Measurements from ENCODE around the gene SMIM41. TPM values are rescaled to one million over a fixed set of nuclear protein-coding genes. Genes with fewer than 3 reads are reported as not detected.

SMIM41 gene
- total RNA-seq, 4 donors from 2014 or later, result 0.64 to 1.5 (median 0.80) TPM; not detected in 1

- in situ Hi-C loops (cut with MboI; ENCODE audit: low pct_ligation_motif_present in 1 of 4, low pct_unique_long_range_greater_than_20kb in 1 of 4, low sequenced_read_pairs in 3 of 4) (no loop called here), intact Hi-C loops (cut with DNase I; ENCODE audit: low total_unique reads) (no loop called here)
- Histone ChIP-seq H3K4me3 (no peak overlapping the region), H3K4me1 (peaks cover 36 to 45% (median 41%) of the 10 kb centered on the region in 4 donors), H3K27me3 (no peaks in the 10 kb centered on the region), H3K9me3 (no peaks in the 10 kb centered on the region), H3K36me3 (no peaks in the 10 kb centered on the region), H3K27ac (no peak overlapping the region)
- 80 to 92% methylated on average over 1 to 7 of the region's 7 CpGs for WGBS, 2 donors (ENCODE audit: low coverage in 1 of 2)
- no peak for DNase-seq
- TF ChIP-seq EP300 (IDR thresholded peaks at IDR 0.05; ENCODE audit: low read depth) (no peak), POLR2A (IDR thresholded peaks at IDR 0.05) (no peak), POLR2AphosphoS5 (IDR thresholded peaks at IDR 0.05) (no peak)
- TF ChIP-seq, protein P1, sequence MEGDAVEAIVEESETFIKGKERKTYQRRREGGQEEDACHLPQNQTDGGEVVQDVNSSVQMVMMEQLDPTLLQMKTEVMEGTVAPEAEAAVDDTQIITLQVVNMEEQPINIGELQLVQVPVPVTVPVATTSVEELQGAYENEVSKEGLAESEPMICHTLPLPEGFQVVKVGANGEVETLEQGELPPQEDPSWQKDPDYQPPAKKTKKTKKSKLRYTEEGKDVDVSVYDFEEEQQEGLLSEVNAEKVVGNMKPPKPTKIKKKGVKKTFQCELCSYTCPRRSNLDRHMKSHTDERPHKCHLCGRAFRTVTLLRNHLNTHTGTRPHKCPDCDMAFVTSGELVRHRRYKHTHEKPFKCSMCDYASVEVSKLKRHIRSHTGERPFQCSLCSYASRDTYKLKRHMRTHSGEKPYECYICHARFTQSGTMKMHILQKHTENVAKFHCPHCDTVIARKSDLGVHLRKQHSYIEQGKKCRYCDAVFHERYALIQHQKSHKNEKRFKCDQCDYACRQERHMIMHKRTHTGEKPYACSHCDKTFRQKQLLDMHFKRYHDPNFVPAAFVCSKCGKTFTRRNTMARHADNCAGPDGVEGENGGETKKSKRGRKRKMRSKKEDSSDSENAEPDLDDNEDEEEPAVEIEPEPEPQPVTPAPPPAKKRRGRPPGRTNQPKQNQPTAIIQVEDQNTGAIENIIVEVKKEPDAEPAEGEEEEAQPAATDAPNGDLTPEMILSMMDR (IDR thresholded peaks at IDR 0.05), result no peak
Observed at GRCh38 chr12:52046859-52047258, 32.6 kb upstream of the SMIM41 start.

- intact Hi-C loops (cut with DNase I; ENCODE audit: low total_unique reads), result no loop called here
- TF ChIP-seq EP300 (IDR thresholded peaks at IDR 0.05; ENCODE audit: low read depth), result no peak
- no peak for TF ChIP-seq POLR2A (IDR thresholded peaks at IDR 0.05)
- TF ChIP-seq, protein P1 (IDR thresholded peaks at IDR 0.05), result no peak
- no peak for TF ChIP-seq POLR2AphosphoS5 (IDR thresholded peaks at IDR 0.05)
- WGBS, 2 donors (ENCODE audit: low coverage in 1 of 2), result 71 to 79% methylated on average over 2 to 4 of the region's 4 CpGs
- in situ Hi-C loops (cut with MboI; ENCODE audit: low pct_ligation_motif_present in 1 of 4, low pct_unique_long_range_greater_than_20kb in 1 of 4, low sequenced_read_pairs in 3 of 4), result no loop called here
- Histone ChIP-seq H3K36me3 (no peaks in the 10 kb centered on the region), H3K27ac (peak overlapping the region in 2 of 4 donors; percentile 95 to 98), H3K4me1 (peaks cover 39 to 57% (median 49%) of the 10 kb centered on the region in 4 donors), H3K9me3 (no peaks in the 10 kb centered on the region), H3K27me3 (no peaks in the 10 kb centered on the region), H3K4me3 (no peak overlapping the region)
- no peak for DNase-seq
Observed at GRCh38 chr12:52049286-52049685, 30.2 kb upstream of the SMIM41 start.

- in situ Hi-C loops (cut with MboI; ENCODE audit: low pct_ligation_motif_present in 1 of 4, low pct_unique_long_range_greater_than_20kb in 1 of 4, low sequenced_read_pairs in 3 of 4) (no loop called here), intact Hi-C loops (cut with DNase I; ENCODE audit: low total_unique reads) (no loop called here)
- 89 to 91% methylated on average over 1 to 5 of the region's 5 CpGs for WGBS, 2 donors (ENCODE audit: low coverage in 1 of 2)
- H3K27me3 ChIP-seq, result no peaks in the 10 kb centered on the region
- H3K4me3 ChIP-seq, result no peak overlapping the region
- TF ChIP-seq EP300 (IDR thresholded peaks at IDR 0.05; ENCODE audit: low read depth) (no peak), POLR2A (IDR thresholded peaks at IDR 0.05) (no peak), POLR2AphosphoS5 (IDR thresholded peaks at IDR 0.05) (no peak)
- TF ChIP-seq, protein P1 (IDR thresholded peaks at IDR 0.05), result no peak
- peak overlapping the region; percentile 91 to 98 (median 94) for H3K27ac ChIP-seq
- DNase-seq, result no peak
- H3K36me3 ChIP-seq, result no peaks in the 10 kb centered on the region
- no peaks in the 10 kb centered on the region for H3K9me3 ChIP-seq
- peaks cover 39 to 54% (median 47%) of the 10 kb centered on the region in 4 donors for H3K4me1 ChIP-seq
Observed at GRCh38 chr12:52049688-52050087, 29.8 kb upstream of the SMIM41 start.

DNA sequence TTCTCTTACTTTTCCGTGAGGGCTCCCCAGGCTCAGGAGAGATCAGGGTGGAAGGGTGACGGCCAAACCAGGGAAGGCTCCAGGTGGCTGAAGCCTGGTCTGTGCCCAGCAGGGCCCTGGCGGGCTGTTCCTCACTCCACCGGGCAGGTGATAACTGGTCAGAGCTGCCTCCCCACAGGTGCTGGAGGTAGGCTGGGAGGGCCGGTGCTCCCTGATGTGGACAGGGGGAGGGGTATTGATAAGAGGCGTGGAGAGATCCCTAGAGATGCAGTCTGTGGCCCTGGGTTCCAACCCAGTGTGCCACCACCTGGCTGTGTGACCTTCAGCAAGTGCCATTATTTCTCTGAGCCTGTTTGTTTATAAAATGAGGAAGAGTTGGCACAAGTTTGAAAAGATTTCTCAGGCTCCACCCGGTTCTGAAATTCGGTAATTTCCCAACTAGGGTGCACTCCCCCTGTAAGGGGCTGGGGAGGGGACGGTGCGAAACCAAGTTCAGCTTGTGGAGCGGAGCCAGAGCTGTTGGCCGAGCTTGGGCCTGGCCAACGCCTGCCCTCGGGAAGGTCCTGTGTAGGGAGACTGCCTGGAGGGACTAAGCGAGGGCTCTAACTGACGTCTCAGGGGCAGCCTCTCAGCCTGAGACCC, 29.3 kb upstream of the SMIM41 start:
- 18% methylated on average over 16 of the region's 16 CpGs; no CpG with 5 or more reads in 1 of the 2 donors for WGBS, 2 donors (ENCODE audit: low coverage in 1 of 2)
- Histone ChIP-seq H3K9me3 (no peaks in the 10 kb centered on the region), H3K36me3 (no peaks in the 10 kb centered on the region), H3K27ac (peak overlapping the region; percentile 91 to 98 (median 94)), H3K4me1 (peaks cover 39 to 49% (median 41%) of the 10 kb centered on the region in 4 donors), H3K27me3 (no peaks in the 10 kb centered on the region), H3K4me3 (peak overlapping the region; percentile 44 to 67 (median 56))
- no peak for TF ChIP-seq EP300 (IDR thresholded peaks at IDR 0.05; ENCODE audit: low read depth)
- TF ChIP-seq POLR2AphosphoS5 (IDR thresholded peaks at IDR 0.05), result no peak
- no peak for TF ChIP-seq POLR2A (IDR thresholded peaks at IDR 0.05)
- TF ChIP-seq, protein P1 (IDR thresholded peaks at IDR 0.05), result no peak
- DNase-seq, result no peak
- in situ Hi-C loops (cut with MboI; ENCODE audit: low pct_ligation_motif_present in 1 of 4, low pct_unique_long_range_greater_than_20kb in 1 of 4, low sequenced_read_pairs in 3 of 4) (no loop called here), intact Hi-C loops (cut with DNase I; ENCODE audit: low total_unique reads) (no loop called here)
